Heart right ventricle (tissue), 16 donors: ENCODE results near the gene CNOT4. TPM values are rescaled to one million over a fixed set of nuclear protein-coding genes. Genes with fewer than 3 reads are reported as not detected.

ENCODE experiments used
- ATAC-seq, 8 donors: fragments of 200-7000 bp; cut with Tn5 transposase; one replicate each; pipeline ENCODE4 v1.9.1; 2020; ENCODE audit warnings: mild to moderate bottlenecking in 8 of 8, moderate library complexity in 8 of 8, moderate number of reproducible peaks in 1 of 8
- DNase-seq, 2 donors: peaks; one replicate each; pipeline ENCODE4 v3.0.0-alpha.2; 2020
- H3K27ac ChIP-seq, 10 donors: fragments of 200-600 bp; sonication (generic) in 2 of 10; one replicate each; pipeline versions ENCODE4 v1.5.0 to v1.8.0; 2020 to 2022; ENCODE audit warnings: mild to moderate bottlenecking in 3 of 10
- H3K27me3 ChIP-seq, 7 donors: fragments of 200-600 bp; one replicate each; pipeline ENCODE4 v1.8.0; 2021 to 2022; ENCODE audit warnings: mild to moderate bottlenecking in 2 of 7
- H3K36me3 ChIP-seq, 9 donors: fragments of 200-600 bp; sonication (generic) in 1 of 9; one replicate each; pipeline versions ENCODE4 v1.5.0 to v1.8.0; 2020 to 2022; ENCODE audit warnings: mild to moderate bottlenecking in 2 of 9
- H3K4me1 ChIP-seq, 9 donors: fragments of 200-600 bp; sonication (generic) in 1 of 9; one replicate each; pipeline versions ENCODE4 v1.5.0 to v1.8.0; 2020 to 2022; ENCODE audit warnings: mild to moderate bottlenecking in 4 of 9
- H3K4me3 ChIP-seq, 10 donors: fragments of 200-600 bp; sonication (generic) in 2 of 10; one replicate each; pipeline versions ENCODE4 v1.5.0 to v1.8.0; 2020 to 2022; ENCODE audit warnings: mild to moderate bottlenecking in 7 of 10, moderate library complexity in 2 of 10
- H3K9me3 ChIP-seq, 11 donors: fragments of 200-600 bp in 10 of 11; sonication (generic) in 2 of 11; one replicate each; pipeline versions ENCODE4 v1.5.0 to v1.8.0; 2013 to 2022; ENCODE audit warnings: mild to moderate bottlenecking in 2 of 11, control low read depth in 1 of 11, moderate library complexity in 1 of 11
- CTCF ChIP-seq, 9 donors: fragments of 200-600 bp; sonication (generic) in 2 of 9; IDR thresholded peaks; one replicate each; pipeline versions ENCODE4 v1.5.0 to v1.8.0; 2021 to 2022; ENCODE audit warnings: antibody characterized with exemption in 9 of 9, mild to moderate bottlenecking in 5 of 9, moderate library complexity in 1 of 9
- WGBS, 2 donors: extraction: QIAGEN DNeasy Blood & Tissue Kit; methylation state at CpG; one replicate each; pipeline ENCODE4 v1.1.7; 2013; ENCODE audit warnings: inconsistent platforms in 1 of 2; 5-methylcytosine and 5-hydroxymethylcytosine counted together
- intact Hi-C, 10 donors: fragments of 100-400 bp; cut with DNase I; formaldehyde crosslinking; loops; one replicate each; pipeline versions ENCODE4 v1.11.1 to v1.14.2; 2022
- polyA plus RNA-seq, 2 donors: library from polyadenylated mRNA; stranded (reverse); fragments of 200-250 nt; gene quantifications; one replicate each; pipeline ENCODE4 v1.2.3, GENCODE V29; 2013
- total RNA-seq, 10 donors: library from RNA; stranded (reverse); fragmentation: NEBNext Ultra II Directional in 3 of 10; extraction: Animal tissue kit (Norgen Biotek cat#: 25700) in 3 of 10; gene quantifications; one replicate each; pipeline versions ENCODE4 v1.2.1 to v1.2.4, GENCODE V29; 2021 to 2023
- donor health status: Arrhythmogenic right ventricular cardiomyopathy.
- donor health status: ischemic (EF 13 %, LVEDD 7.1; RV severe dilation, severe dysfunction).
- donor health status: healthy with polysubstance abuse.
- donor health status: DM: no; HTN: yes; CAD: no.
- donor health status: DM: no; HTN: no; CAD: no.
- donor health status: ischemic (EF 25% LVEDD 6.9; RV normal size, moderate dysfunction).
- donor health status: ischemic (EF 25% LVEDD 5.7; RV mildly dilated, moderate dysfunction).
- donor health status: healthy.
- donor health status: DM: yes; HTN: yes; CAD: no.
- donor health status: Ischemic cardiomyopathy.
- donor health status: ischemic (EF 35%, LVEDD 5.7; RV mildly dilated, moderate dysfunction).
- donor health status: nonischemic (EF 11% LVEDD 7.7; RV severe dilation, severe dysfunction).
- donor health status: DM: yes; HTN: yes; CAD: no.
- donor health status: PGD.
- donor health status: ischemic (EF 29% LVEDD 5.4; RV normal size, mild dysfunction).
- donor health status: nonischemic (EF 23%, LVEDD 6.1; RV moderate dilation, normal function).

The CNOT4 gene
- total and polyA plus RNA-seq, 12 donors = 5.2 to 31.7 (median 27.0) TPM

GRCh38 chr7:135414208-135414607, 95.7 kb downstream of the CNOT4 start:
- no peaks in the 10 kb centered on the region for H3K9me3 ChIP-seq
- no peak overlapping the region for H3K4me3 ChIP-seq
- H3K27ac ChIP-seq = no peak overlapping the region
- no peaks in the 10 kb centered on the region for H3K27me3 ChIP-seq
- WGBS, 2 donors = 92 to 93% methylated on average over 3 of the region's 3 CpGs
- H3K4me1 ChIP-seq = no peaks in the 10 kb centered on the region
- TF ChIP-seq CTCF (IDR thresholded peaks at IDR 0.05) = no peak
- DNase-seq (no peak), ATAC-seq (no peak)
- peaks cover 0 to 56% (median 0%) of the 10 kb centered on the region in 9 donors for H3K36me3 ChIP-seq
- intact Hi-C loops = loop anchor here in 2 of 10 donors (10.0 kb wide), 2 partner anchors 91 to 129 kb away; no protein-coding TSS in a partner anchor

GRCh38 chr7:135411098-135411497, 98.8 kb downstream of the CNOT4 start:
- no peak overlapping the region for H3K27ac ChIP-seq
- no peaks in the 10 kb centered on the region for H3K27me3 ChIP-seq
- no peaks in the 10 kb centered on the region for H3K4me1 ChIP-seq
- no peak for DNase-seq
- intact Hi-C loops = loop anchor here in 2 of 10 donors (10.0 kb wide), 2 partner anchors 94 to 126 kb away; no protein-coding TSS in a partner anchor
- H3K36me3 ChIP-seq = peaks cover 0 to 50% (median 0%) of the 10 kb centered on the region in 9 donors
- no peak overlapping the region for H3K4me3 ChIP-seq
- no peak for TF ChIP-seq CTCF (IDR thresholded peaks at IDR 0.05)
- no peaks in the 10 kb centered on the region for H3K9me3 ChIP-seq
- ATAC-seq = no peak

GRCh38 chr7:135410543-135410942, 99.4 kb downstream of the CNOT4 start:
- no peaks in the 10 kb centered on the region for H3K4me1 ChIP-seq
- H3K27me3 ChIP-seq = no peaks in the 10 kb centered on the region
- 99% methylated on average over 3 of the region's 3 CpGs for WGBS, 2 donors
- H3K27ac ChIP-seq = no peak overlapping the region
- DNase-seq (no peak), ATAC-seq (no peak)
- intact Hi-C loops = loop anchor here in 2 of 10 donors (10.0 kb wide), 2 partner anchors 94 to 126 kb away; no protein-coding TSS in a partner anchor
- no peak for TF ChIP-seq CTCF (IDR thresholded peaks at IDR 0.05)
- H3K36me3 ChIP-seq = peaks cover 0 to 55% (median 0%) of the 10 kb centered on the region in 9 donors
- no peak overlapping the region for H3K4me3 ChIP-seq
- no peaks in the 10 kb centered on the region for H3K9me3 ChIP-seq

GRCh38 chr7:135409845-135410542, 99.9 kb downstream of the CNOT4 start:
- Histone ChIP-seq H3K27me3 (no peaks in the 10 kb centered on the region), H3K36me3 (peaks cover 0 to 55% (median 0%) of the 10 kb centered on the region in 9 donors), H3K27ac (no peak overlapping the region), H3K4me1 (no peaks in the 10 kb centered on the region), H3K4me3 (no peak overlapping the region), H3K9me3 (no peaks in the 10 kb centered on the region)
- ATAC-seq (no peak), DNase-seq (no peak)
- WGBS, 2 donors = 98 to 100% methylated on average over 2 of the region's 2 CpGs
- intact Hi-C loops = loop anchor here in 2 of 10 donors (10.0 kb wide), 2 partner anchors 95 to 125 kb away; no protein-coding TSS in a partner anchor
- TF ChIP-seq CTCF (IDR thresholded peaks at IDR 0.05) = no peak
